ENCODE measurements around the gene TP53INP2. TPM values are rescaled to one million over a fixed set of nuclear protein-coding genes. Genes with fewer than 3 reads are reported as not detected.

Gene TP53INP2
- total and polyA plus RNA-seq, 2 of the 13 experiments (the other 11 are each of a cell fraction or from before 2014, with no cell fraction given): 5.2 to 18.8 TPM

DNA sequence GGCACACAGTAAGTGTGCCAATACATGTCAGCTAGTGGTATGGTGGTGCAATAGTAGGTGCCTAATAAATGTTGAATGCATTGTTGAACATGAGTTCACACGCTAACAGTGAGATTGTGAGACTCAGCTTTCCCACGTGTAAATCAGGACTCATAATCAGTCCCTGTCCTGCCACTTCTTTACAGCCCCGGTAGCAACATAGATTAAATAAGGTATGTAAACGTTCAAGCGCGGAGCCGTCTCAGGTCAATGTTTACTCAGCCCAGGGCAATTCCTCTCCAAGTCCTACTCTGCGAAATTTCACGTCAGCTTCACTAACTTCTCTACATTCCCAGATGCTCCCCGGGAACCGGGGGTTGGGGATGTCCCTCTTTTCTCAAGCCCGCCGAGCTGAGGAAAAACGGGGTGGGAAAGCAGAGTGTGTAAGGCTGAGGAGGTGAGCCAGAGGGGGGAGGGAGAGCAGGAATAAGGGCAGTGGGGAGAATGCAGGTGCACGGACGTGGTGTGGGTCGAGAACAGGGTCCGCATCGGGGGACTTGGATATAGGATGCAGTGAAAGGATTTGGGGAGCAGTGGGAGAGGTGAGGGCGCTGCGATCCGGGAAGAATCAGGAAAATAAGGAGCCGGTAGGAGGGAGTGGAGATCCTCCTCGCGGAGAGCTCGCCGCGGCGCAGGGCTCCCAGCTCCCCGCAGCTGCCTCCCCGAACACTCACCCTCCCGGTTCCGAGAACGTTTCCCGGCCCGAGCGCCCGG is 544 bp upstream of the TP53INP2 start (continued):
- TF ChIP-seq, protein P1, sequence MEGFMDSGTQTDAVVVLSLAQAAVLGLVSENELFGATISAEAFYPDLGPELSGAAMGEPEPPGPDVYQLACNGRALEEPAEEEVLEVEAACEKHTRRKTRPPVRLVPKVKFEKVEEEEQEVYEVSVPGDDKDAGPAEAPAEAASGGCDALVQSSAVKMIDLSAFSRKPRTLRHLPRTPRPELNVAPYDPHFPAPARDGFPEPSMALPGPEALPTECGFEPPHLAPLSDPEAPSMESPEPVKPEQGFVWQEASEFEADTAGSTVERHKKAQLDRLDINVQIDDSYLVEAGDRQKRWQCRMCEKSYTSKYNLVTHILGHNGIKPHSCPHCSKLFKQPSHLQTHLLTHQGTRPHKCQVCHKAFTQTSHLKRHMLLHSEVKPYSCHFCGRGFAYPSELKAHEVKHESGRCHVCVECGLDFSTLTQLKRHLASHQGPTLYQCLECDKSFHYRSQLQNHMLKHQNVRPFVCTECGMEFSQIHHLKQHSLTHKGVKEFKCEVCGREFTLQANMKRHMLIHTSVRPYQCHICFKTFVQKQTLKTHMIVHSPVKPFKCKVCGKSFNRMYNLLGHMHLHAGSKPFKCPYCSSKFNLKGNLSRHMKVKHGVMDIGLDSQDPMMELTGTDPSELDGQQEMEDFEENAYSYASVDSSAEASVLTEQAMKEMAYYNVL (CRISPR knock-in tag; IDR thresholded peaks at IDR 0.05; ENCODE audit: borderline replicate concordance): no peak
- no peak; the same call in 1 of the 2 replicates for TF ChIP-seq PHF8 (CRISPR knock-in tag; IDR thresholded peaks at IDR 0.05)
- TF ChIP-seq ZNF17 (CRISPR knock-in tag; IDR thresholded peaks at IDR 0.05): no peak
- no peak for TF ChIP-seq KDM5B (CRISPR knock-in tag; IDR thresholded peaks at IDR 0.05; ENCODE audit: borderline replicate concordance)
- TF ChIP-seq FOXA3 (CRISPR knock-in tag; IDR thresholded peaks at IDR 0.05): peak; percentile 94
- peak; percentile 75; the same call in 1 of the 2 replicates for TF ChIP-seq ZNF33B (CRISPR knock-in tag; IDR thresholded peaks at IDR 0.05)
- peak; percentile 24; the same call in 1 of the 2 replicates for TF ChIP-seq FOSL2 (CRISPR knock-in tag; IDR thresholded peaks at IDR 0.05)
- TF ChIP-seq MED13 (CRISPR knock-in tag; IDR thresholded peaks at IDR 0.05): no peak
- no peak for TF ChIP-seq ZNF547 (CRISPR knock-in tag; IDR thresholded peaks at IDR 0.05)
- TF ChIP-seq, protein P2, sequence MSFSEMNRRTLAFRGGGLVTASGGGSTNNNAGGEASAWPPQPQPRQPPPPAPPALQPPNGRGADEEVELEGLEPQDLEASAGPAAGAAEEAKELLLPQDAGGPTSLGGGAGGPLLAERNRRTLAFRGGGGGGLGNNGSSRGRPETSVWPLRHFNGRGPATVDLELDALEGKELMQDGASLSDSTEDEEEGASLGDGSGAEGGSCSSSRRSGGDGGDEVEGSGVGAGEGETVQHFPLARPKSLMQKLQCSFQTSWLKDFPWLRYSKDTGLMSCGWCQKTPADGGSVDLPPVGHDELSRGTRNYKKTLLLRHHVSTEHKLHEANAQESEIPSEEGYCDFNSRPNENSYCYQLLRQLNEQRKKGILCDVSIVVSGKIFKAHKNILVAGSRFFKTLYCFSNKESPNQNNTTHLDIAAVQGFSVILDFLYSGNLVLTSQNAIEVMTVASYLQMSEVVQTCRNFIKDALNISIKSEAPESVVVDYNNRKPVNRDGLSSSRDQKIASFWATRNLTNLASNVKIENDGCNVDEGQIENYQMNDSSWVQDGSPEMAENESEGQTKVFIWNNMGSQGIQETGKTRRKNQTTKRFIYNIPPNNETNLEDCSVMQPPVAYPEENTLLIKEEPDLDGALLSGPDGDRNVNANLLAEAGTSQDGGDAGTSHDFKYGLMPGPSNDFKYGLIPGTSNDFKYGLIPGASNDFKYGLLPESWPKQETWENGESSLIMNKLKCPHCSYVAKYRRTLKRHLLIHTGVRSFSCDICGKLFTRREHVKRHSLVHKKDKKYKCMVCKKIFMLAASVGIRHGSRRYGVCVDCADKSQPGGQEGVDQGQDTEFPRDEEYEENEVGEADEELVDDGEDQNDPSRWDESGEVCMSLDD (CRISPR knock-in tag; IDR thresholded peaks at IDR 0.05; ENCODE audit: borderline replicate concordance): peak; percentile 63; the same call in 1 of the 2 replicates
- no peak; the same call in 1 of the 2 replicates for TF ChIP-seq FOXO1 (CRISPR knock-in tag; IDR thresholded peaks at IDR 0.05)
- peak; percentile 11; the same call in 1 of the 2 replicates for TF ChIP-seq MYC (CRISPR knock-in tag; IDR thresholded peaks at IDR 0.05; ENCODE audit: borderline replicate concordance)
- no peak for TF ChIP-seq FIP1L1 (IDR thresholded peaks at IDR 0.05; ENCODE audit: borderline replicate concordance, insufficient read depth, low read depth, low read length)
- no peak for TF ChIP-seq RARG (CRISPR knock-in tag; IDR thresholded peaks at IDR 0.05; ENCODE audit: low read depth)
- TF ChIP-seq ZNF550 (CRISPR knock-in tag; IDR thresholded peaks at IDR 0.05; ENCODE audit: borderline replicate concordance): no peak
- no peak for TF ChIP-seq ZNF101 (CRISPR knock-in tag; IDR thresholded peaks at IDR 0.05; ENCODE audit: borderline replicate concordance, low read depth)
- TF ChIP-seq ZNF333 (CRISPR knock-in tag; IDR thresholded peaks at IDR 0.05; ENCODE audit: borderline replicate concordance): no peak
- TF ChIP-seq NCOA2 (CRISPR knock-in tag; IDR thresholded peaks at IDR 0.05): peak; percentile 73
- peak; percentile 26; the same call in 1 of the 2 replicates for TF ChIP-seq MXD4 (CRISPR knock-in tag; IDR thresholded peaks at IDR 0.05)
- TF ChIP-seq, protein P3, sequence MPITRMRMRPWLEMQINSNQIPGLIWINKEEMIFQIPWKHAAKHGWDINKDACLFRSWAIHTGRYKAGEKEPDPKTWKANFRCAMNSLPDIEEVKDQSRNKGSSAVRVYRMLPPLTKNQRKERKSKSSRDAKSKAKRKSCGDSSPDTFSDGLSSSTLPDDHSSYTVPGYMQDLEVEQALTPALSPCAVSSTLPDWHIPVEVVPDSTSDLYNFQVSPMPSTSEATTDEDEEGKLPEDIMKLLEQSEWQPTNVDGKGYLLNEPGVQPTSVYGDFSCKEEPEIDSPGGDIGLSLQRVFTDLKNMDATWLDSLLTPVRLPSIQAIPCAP (CRISPR knock-in tag; IDR thresholded peaks at IDR 0.05; ENCODE audit: low read depth): no peak
- peak; percentile 7; the same call in 1 of the 2 replicates for TF ChIP-seq KLF6 (CRISPR knock-in tag; IDR thresholded peaks at IDR 0.05)
- peak; percentile 32; the same call in 1 of the 2 replicates for TF ChIP-seq ZSCAN25 (CRISPR knock-in tag; IDR thresholded peaks at IDR 0.05)
- 0 out of 2 replicates have a peak, but pooled peaks have one; percentile 7 for TF ChIP-seq MAFF (IDR thresholded peaks at IDR 0.05; ENCODE audit: low read depth, low read length)
- TF ChIP-seq SMAD3 (CRISPR knock-in tag; IDR thresholded peaks at IDR 0.05): peak; percentile 67; the same call in 1 of the 2 replicates
